ENCODE results near the gene TMPRSS9. TPM values are rescaled to one million over a fixed set of nuclear protein-coding genes. Genes with fewer than 3 reads are reported as not detected.

TMPRSS9 gene
- total and polyA plus RNA-seq, 2 experiments from 2014 or later = 0.28 TPM; not detected in 1

GRCh38 chr19:2315818-2316353 lies 44.2 kb upstream of the TMPRSS9 start:
- H3K4me3 ChIP-seq = no peak overlapping the region

GRCh38 chr19:2317300-2317699 lies 42.8 kb upstream of the TMPRSS9 start:
- in situ Hi-C loops (cut with MboI) = no loop called here
- DNase-seq = no peak
- WGBS, 2 experiments (ENCODE audit: low coverage in 1 of 2, low lambda C conversion rate in 2 of 2, missing lambda C conversion rate in 2 of 2) = 94 to 96% methylated on average over 12 to 13 of the region's 13 CpGs

More at GRCh38 chr19:2315818-2316353, 44.2 kb upstream of the TMPRSS9 start:
- TF ChIP-seq EZH2phosphoT487 (IDR thresholded peaks at IDR 0.05; ENCODE audit: insufficient read depth, low read depth) = no peak
- no peak for TF ChIP-seq EZH2 (IDR thresholded peaks at IDR 0.05; ENCODE audit: insufficient read depth, poor library complexity, severe bottlenecking)
- no peaks in the 10 kb centered on the region for H3K27me3 ChIP-seq (replicated peaks; ENCODE audit: insufficient read depth)
- no peak overlapping the region for H2AFZ ChIP-seq
- no peaks in the 10 kb centered on the region for H3K9me2 ChIP-seq (ENCODE audit: insufficient read depth)
- WGBS, 2 experiments (ENCODE audit: low coverage in 1 of 2, low lambda C conversion rate in 2 of 2, missing lambda C conversion rate in 2 of 2) = 33 to 36% methylated on average over 22 of the region's 22 CpGs
- no peaks in the 10 kb centered on the region for H3K9me3 ChIP-seq (ENCODE audit: low read depth)
- H3K4me1 ChIP-seq (ENCODE audit: insufficient read depth) = no peaks in the 10 kb centered on the region
- no peaks in the 10 kb centered on the region for H3K79me2 ChIP-seq (ENCODE audit: insufficient read depth)
- no peak overlapping the region for H3K27ac ChIP-seq
- peaks cover 12% of the 10 kb centered on the region; the same call in 1 of the 2 replicates for H3F3A ChIP-seq (ENCODE audit: insufficient read depth)
- in situ Hi-C loops (cut with MboI) = no loop called here
- peak; percentile 72 for DNase-seq
- H4K20me1 ChIP-seq (ENCODE audit: insufficient read depth) = no peaks in the 10 kb centered on the region
- no peak overlapping the region for H3K4me2 ChIP-seq (ENCODE audit: unreplicated experiment)
- no peak overlapping the region for H3K9ac ChIP-seq
- H3K36me3 ChIP-seq (ENCODE audit: low read depth) = no peaks in the 10 kb centered on the region

GRCh38 chr19:2317756-2318155 lies 42.3 kb upstream of the TMPRSS9 start:
- no peak overlapping the region for H3K4me2 ChIP-seq (ENCODE audit: unreplicated experiment)
- H3K27ac ChIP-seq = no peak overlapping the region
- H3K9me2 ChIP-seq (ENCODE audit: insufficient read depth) = no peaks in the 10 kb centered on the region
- no peaks in the 10 kb centered on the region for H3K9me3 ChIP-seq (ENCODE audit: low read depth)
- no peaks in the 10 kb centered on the region for H3K27me3 ChIP-seq (replicated peaks; ENCODE audit: insufficient read depth)
- no peaks in the 10 kb centered on the region for H3K4me1 ChIP-seq (ENCODE audit: insufficient read depth)
- H3F3A ChIP-seq (ENCODE audit: insufficient read depth) = peaks cover 12% of the 10 kb centered on the region; the same call in 1 of the 2 replicates
- H4K20me1 ChIP-seq (ENCODE audit: insufficient read depth) = no peaks in the 10 kb centered on the region
- TF ChIP-seq EZH2 (IDR thresholded peaks at IDR 0.05; ENCODE audit: insufficient read depth, poor library complexity, severe bottlenecking) (no peak), EZH2phosphoT487 (IDR thresholded peaks at IDR 0.05; ENCODE audit: insufficient read depth, low read depth) (no peak)
- no peak overlapping the region for H2AFZ ChIP-seq
- DNase-seq = no peak
- H3K4me3 ChIP-seq = no peak overlapping the region
- no peaks in the 10 kb centered on the region for H3K79me2 ChIP-seq (ENCODE audit: insufficient read depth)
- no peak overlapping the region for H3K9ac ChIP-seq
- in situ Hi-C loops (cut with MboI) = no loop called here
- WGBS, 2 experiments (ENCODE audit: low coverage in 1 of 2, low lambda C conversion rate in 2 of 2, missing lambda C conversion rate in 2 of 2) = 85 to 89% methylated on average over 22 to 25 of the region's 25 CpGs
- no peaks in the 10 kb centered on the region for H3K36me3 ChIP-seq (ENCODE audit: low read depth)

More at GRCh38 chr19:2317300-2317699, 42.8 kb upstream of the TMPRSS9 start:
- Histone ChIP-seq H3K9me3 (ENCODE audit: low read depth) (no peaks in the 10 kb centered on the region), H3K4me2 (ENCODE audit: unreplicated experiment) (no peak overlapping the region), H3K27me3 (replicated peaks; ENCODE audit: insufficient read depth) (no peaks in the 10 kb centered on the region), H3K9me2 (ENCODE audit: insufficient read depth) (no peaks in the 10 kb centered on the region), H3K79me2 (ENCODE audit: insufficient read depth) (no peaks in the 10 kb centered on the region), H2AFZ (no peak overlapping the region), H3K27ac (no peak overlapping the region), H3K9ac (no peak overlapping the region), H4K20me1 (ENCODE audit: insufficient read depth) (no peaks in the 10 kb centered on the region), H3K4me3 (no peak overlapping the region), H3K4me1 (ENCODE audit: insufficient read depth) (no peaks in the 10 kb centered on the region), H3K36me3 (ENCODE audit: low read depth) (no peaks in the 10 kb centered on the region), H3F3A (ENCODE audit: insufficient read depth) (peaks cover 12% of the 10 kb centered on the region; the same call in 1 of the 2 replicates)
- TF ChIP-seq EZH2 (IDR thresholded peaks at IDR 0.05; ENCODE audit: insufficient read depth, poor library complexity, severe bottlenecking) = no peak
- no peak for TF ChIP-seq EZH2phosphoT487 (IDR thresholded peaks at IDR 0.05; ENCODE audit: insufficient read depth, low read depth)

- H3K4me2 ChIP-seq (ENCODE audit: unreplicated experiment) = no peak overlapping the region
- no peak overlapping the region for H3K27ac ChIP-seq
- H3K9me2 ChIP-seq (ENCODE audit: insufficient read depth) = no peaks in the 10 kb centered on the region
- no peaks in the 10 kb centered on the region for H3K79me2 ChIP-seq (ENCODE audit: insufficient read depth)
- 74 to 90% methylated on average over 6 of the region's 6 CpGs for WGBS, 2 experiments (ENCODE audit: low coverage in 1 of 2, low lambda C conversion rate in 2 of 2, missing lambda C conversion rate in 2 of 2)
- in situ Hi-C loops (cut with MboI) = no loop called here
- no peak overlapping the region for H3K4me3 ChIP-seq
- H4K20me1 ChIP-seq (ENCODE audit: insufficient read depth) = no peaks in the 10 kb centered on the region
- DNase-seq = no peak
- no peaks in the 10 kb centered on the region for H3K36me3 ChIP-seq (ENCODE audit: low read depth)
- peaks cover 12% of the 10 kb centered on the region; the same call in 1 of the 2 replicates for H3F3A ChIP-seq (ENCODE audit: insufficient read depth)
- no peaks in the 10 kb centered on the region for H3K9me3 ChIP-seq (ENCODE audit: low read depth)
- H2AFZ ChIP-seq = no peak overlapping the region
- H3K4me1 ChIP-seq (ENCODE audit: insufficient read depth) = no peaks in the 10 kb centered on the region
- no peak overlapping the region for H3K9ac ChIP-seq
- no peaks in the 10 kb centered on the region for H3K27me3 ChIP-seq (replicated peaks; ENCODE audit: insufficient read depth)
- TF ChIP-seq EZH2 (IDR thresholded peaks at IDR 0.05; ENCODE audit: insufficient read depth, poor library complexity, severe bottlenecking) (no peak), EZH2phosphoT487 (IDR thresholded peaks at IDR 0.05; ENCODE audit: insufficient read depth, low read depth) (no peak)
Observed at GRCh38 chr19:2318923-2319322, 41.1 kb upstream of the TMPRSS9 start.

All from GM23248 (cell line).